Aorta (tissue), 5 donors: ENCODE measurements around the gene SSRP1. TPM values are rescaled to one million over a fixed set of nuclear protein-coding genes. Genes with fewer than 3 reads are reported as not detected.
A peak's percentile ranks its signal among the peaks of the same experiment; 100 is the strongest.
"Not testable (repeated sequence)": the region's sequence is repeated elsewhere in the genome, so short reads cannot be mapped to it uniquely, and the experiment has no call there.

Experiments used
- ATAC-seq: fragments of 200-7000 bp; cut with Tn5 transposase; one replicate; pipeline ENCODE4 v1.9.1; 2022; ENCODE audit warnings: moderate library complexity; ENCODE audit not compliant: low FRiP score
- DNase-seq, 2 donors: peaks; one replicate each; pipeline ENCODE4 v3.0.0-alpha.2; 2020
- H3K27ac ChIP-seq, 2 donors: one replicate each; pipeline ENCODE4 v1.5.1; 2013; ENCODE audit warnings: low read length in 2 of 2, mild to moderate bottlenecking in 2 of 2, moderate library complexity in 2 of 2, control low read depth in 1 of 2, inconsistent platforms in 1 of 2, low read depth in 1 of 2
- H3K27me3 ChIP-seq, 2 donors: one replicate each; pipeline ENCODE4 v1.6.1; 2013; ENCODE audit warnings: control low read depth in 1 of 2, low read length in 1 of 2, mild to moderate bottlenecking in 1 of 2, moderate library complexity in 1 of 2; ENCODE audit not compliant: insufficient read depth in 2 of 2, control insufficient read depth in 1 of 2
- H3K36me3 ChIP-seq, 2 donors: one replicate each; pipeline ENCODE4 v1.6.1; 2013; ENCODE audit warnings: control low read depth in 1 of 2, low read length in 1 of 2, mild to moderate bottlenecking in 1 of 2; ENCODE audit not compliant: insufficient read depth in 2 of 2, control insufficient read depth in 1 of 2
- H3K4me1 ChIP-seq, 2 donors: one replicate each; pipeline ENCODE4 v1.6.1; 2013; ENCODE audit warnings: low read length in 2 of 2, control low read depth in 1 of 2, mild to moderate bottlenecking in 1 of 2, moderate library complexity in 1 of 2; ENCODE audit not compliant: insufficient read depth in 2 of 2, control insufficient read depth in 1 of 2
- H3K4me3 ChIP-seq, 2 donors: one replicate each; pipeline ENCODE4 v1.5.1; 2013; ENCODE audit warnings: low read length in 2 of 2, control low read depth in 1 of 2, mild to moderate bottlenecking in 1 of 2
- H3K9me3 ChIP-seq: one replicate; pipeline ENCODE4 v1.6.1; 2013; ENCODE audit warnings: mild to moderate bottlenecking, low read length; ENCODE audit not compliant: control insufficient read depth
- WGBS, 2 donors: extraction: QIAGEN DNeasy Blood & Tissue Kit; methylation state at CpG; one replicate each; pipeline ENCODE4 v1.1.7; 2013; 5-methylcytosine and 5-hydroxymethylcytosine counted together
- intact Hi-C, 2 donors: fragments of 100-400 bp; cut with DNase I; formaldehyde crosslinking; loops; one replicate each; pipeline versions ENCODE4 v1.14.2 to v1.15.0; 2022
- polyA plus RNA-seq, 2 donors: library from polyadenylated mRNA; stranded (reverse); fragments of 200-250 nt; gene quantifications; one replicate each; pipeline ENCODE4 v1.2.3, GENCODE V29; 2013
- total RNA-seq, 2 donors: library from RNA; stranded (reverse); fragmentation: NEBNext Ultra II Directional; extraction: Animal tissue kit (Norgen Biotek cat#: 25700); gene quantifications; one replicate each; pipeline ENCODE4 v1.2.1, GENCODE V29; 2021
- donor health status: healthy with polysubstance abuse.
- donor health status: Bipolar disorder and iron deficiency.
- donor health status: DM: no; HTN: no; CAD: no.
- donor health status: DM: no; HTN: no; CAD: no.
- donor health status: DM: yes; HTN: yes; CAD: no.

The SSRP1 gene
- total and polyA plus RNA-seq, 4 donors, result 37.8 to 48.7 (median 44.0) TPM

DNA sequence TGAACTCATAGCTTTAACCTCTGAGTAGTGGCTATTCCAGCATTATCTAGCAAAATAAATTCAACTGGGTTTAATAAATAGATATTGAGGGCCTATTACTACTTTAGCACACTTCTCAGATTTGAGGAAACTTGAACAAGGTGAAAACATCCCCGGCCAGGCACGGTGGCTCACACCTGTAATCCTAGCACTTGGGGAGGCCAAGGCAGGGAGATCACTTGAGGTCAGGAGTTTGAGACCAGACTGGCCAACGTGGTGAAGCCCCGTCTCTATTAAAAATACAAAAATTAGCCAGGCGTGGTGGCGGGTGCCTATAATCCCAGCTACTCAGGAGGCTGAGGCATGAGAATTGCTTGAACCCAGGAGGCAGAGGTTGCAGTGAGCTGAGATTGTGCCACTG, 1.2 kb upstream of the SSRP1 start:
- WGBS, 2 donors, result 89 to 92% methylated on average over 6 of the region's 6 CpGs
- not testable (repeated sequence) for ATAC-seq, H3K4me1 ChIP-seq, H3K27ac ChIP-seq, H3K4me3 ChIP-seq, H3K36me3 ChIP-seq, H3K27me3 ChIP-seq, DNase-seq, H3K9me3 ChIP-seq
- intact Hi-C loops, result loop anchor here in 1 of 2 donors (5.0 kb wide), 1 partner anchor 195 kb away; the partner anchor contains the start of gene TIMM10

DNA sequence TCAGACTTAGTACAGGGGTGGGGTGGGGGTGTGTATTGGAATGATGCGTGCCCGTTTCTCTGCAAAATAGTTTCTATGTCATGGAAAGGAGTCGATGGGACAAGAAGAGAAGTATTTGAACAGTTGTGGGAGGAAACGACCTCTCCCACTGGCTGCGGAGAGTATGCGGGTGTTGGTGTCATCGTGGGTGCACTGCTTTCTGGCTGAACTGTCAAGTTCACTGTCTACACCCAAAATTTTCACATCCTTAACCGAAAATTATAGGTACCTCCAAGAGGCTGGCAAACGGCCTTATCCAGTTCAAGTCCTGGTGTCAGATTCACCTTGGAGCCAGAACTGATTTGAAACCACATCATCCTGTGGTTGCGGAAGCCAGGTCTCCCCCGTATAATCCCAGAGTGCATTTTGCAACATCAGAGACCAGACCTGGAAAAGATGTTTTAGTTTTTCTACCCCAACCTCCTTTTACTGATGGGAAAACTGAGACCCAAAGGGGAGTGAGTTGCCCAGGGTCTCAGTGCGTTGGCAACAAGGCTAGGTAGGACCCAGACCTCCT, 497 bp upstream of the SSRP1 start:
- DNase-seq (no peak), ATAC-seq (no peak)
- H3K9me3 ChIP-seq, result no peaks in the 10 kb centered on the region
- intact Hi-C loops, result loop anchor here in 1 of 2 donors (5.0 kb wide), 1 partner anchor 196 kb away; the partner anchor contains the start of gene TIMM10
- H3K4me3 ChIP-seq, result peak overlapping the region; percentile 21 to 98
- peaks cover 0 to 8% of the 10 kb centered on the region in 2 donors for H3K36me3 ChIP-seq
- peaks cover 0 to 2% of the 10 kb centered on the region in 2 donors for H3K4me1 ChIP-seq
- peak overlapping the region in 1 of 2 donors; percentile 62 for H3K27ac ChIP-seq
- H3K27me3 ChIP-seq, result no peaks in the 10 kb centered on the region
- WGBS, 2 donors, result 29 to 31% methylated on average over 12 of the region's 12 CpGs

DNA sequence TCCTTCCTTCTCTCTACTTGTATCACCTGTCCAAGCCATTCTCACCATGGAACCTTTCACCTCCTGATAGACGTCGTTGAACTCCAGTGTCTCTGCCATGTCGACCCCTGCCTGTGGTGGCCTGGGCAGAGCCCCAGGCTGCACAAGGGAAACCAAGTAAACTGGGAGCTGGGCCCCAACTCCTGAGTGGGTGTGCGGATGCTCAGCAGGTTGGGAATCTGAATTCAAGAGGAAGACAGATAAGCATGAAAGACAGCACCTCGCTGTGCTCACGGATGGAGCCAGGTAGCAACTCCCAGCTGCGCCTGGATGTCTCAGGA, 709 bp downstream of the SSRP1 start:
- ATAC-seq (no peak), DNase-seq (no peak)
- Histone ChIP-seq H3K27ac (peak overlapping the region in 1 of 2 donors; percentile 60), H3K4me1 (peaks cover 0 to 2% of the 10 kb centered on the region in 2 donors), H3K36me3 (peaks cover 0 to 13% of the 10 kb centered on the region in 2 donors), H3K4me3 (peak overlapping the region; percentile 60 to 98), H3K27me3 (no peaks in the 10 kb centered on the region), H3K9me3 (no peaks in the 10 kb centered on the region)
- intact Hi-C loops, result loop anchor here in 1 of 2 donors (5.0 kb wide), 1 partner anchor 197 kb away; the partner anchor contains the start of gene TIMM10
- 4 to 6% methylated on average over 7 of the region's 7 CpGs for WGBS, 2 donors

DNA sequence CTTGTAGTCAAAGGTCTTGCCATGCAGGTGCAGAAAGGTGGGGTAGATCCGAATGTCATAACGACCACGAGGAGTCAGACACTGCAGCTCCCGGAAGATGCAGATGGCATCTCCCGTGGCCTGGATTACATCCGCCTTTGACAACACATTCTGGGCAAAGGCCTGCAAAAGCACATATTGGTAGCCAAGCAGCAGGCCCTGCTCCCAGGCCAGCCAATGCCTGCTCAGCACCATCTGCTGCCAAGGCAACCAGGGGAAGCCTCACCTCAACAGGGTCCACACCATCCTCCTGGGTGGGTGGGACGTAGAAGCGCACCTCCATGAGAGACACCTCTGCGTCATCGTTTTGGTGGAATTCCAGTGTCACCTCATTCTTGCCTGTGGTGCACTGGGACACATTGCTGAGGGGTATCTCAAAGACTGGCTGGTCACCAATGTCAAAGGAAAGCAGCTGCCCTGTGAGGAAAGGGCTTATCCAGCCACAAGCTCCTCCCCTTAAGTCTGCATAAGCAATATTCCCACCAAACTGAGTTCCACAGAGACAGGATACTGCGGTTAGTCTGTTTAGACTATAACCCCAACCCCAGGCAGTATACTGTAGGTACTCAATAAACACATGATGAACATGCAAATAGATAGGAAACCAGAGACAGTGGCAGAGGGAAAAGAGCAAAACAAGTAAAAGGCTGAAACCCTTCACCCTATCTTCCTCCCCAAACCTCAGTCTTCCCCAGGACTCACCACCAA, 2.8 kb downstream of the SSRP1 start:
- WGBS, 2 donors, result 88 to 92% methylated on average over 11 of the region's 11 CpGs
- no peak overlapping the region for H3K27ac ChIP-seq
- ATAC-seq, result no peak
- H3K27me3 ChIP-seq, result no peaks in the 10 kb centered on the region
- peaks cover 0 to 2% of the 10 kb centered on the region in 2 donors for H3K4me1 ChIP-seq
- no peak overlapping the region for H3K4me3 ChIP-seq
- DNase-seq, result no peak
- H3K36me3 ChIP-seq, result peaks cover 0 to 14% of the 10 kb centered on the region in 2 donors
- H3K9me3 ChIP-seq, result no peaks in the 10 kb centered on the region
- intact Hi-C loops, result loop anchor here in 1 of 2 donors (5.0 kb wide), 1 partner anchor 94 kb away; the partner anchor contains the start of gene SLC43A3

DNA sequence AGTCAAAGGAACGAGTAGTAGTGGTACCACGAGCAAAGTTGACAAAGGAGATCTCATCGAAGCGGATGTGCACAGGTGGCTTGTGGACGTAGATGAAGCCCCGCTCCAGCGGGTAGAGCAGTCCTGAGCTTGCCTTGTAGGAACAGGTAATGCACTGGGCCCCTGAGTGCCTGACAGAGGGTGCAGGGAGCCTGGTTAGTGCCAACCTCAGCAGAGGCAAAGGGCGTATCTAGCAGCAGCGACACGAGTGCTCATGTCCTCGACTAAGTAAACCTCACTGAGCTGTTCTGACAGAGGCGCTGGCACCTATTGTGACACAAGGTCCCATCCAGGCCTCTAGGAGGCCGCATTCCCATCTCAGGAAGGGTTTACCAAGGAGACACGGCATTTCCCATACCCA, 4.0 kb downstream of the SSRP1 start:
- no peak overlapping the region for H3K4me3 ChIP-seq
- H3K4me1 ChIP-seq, result peaks cover 0 to 2% of the 10 kb centered on the region in 2 donors
- 93 to 95% methylated on average over 14 of the region's 14 CpGs for WGBS, 2 donors
- peaks cover 0 to 14% of the 10 kb centered on the region in 2 donors for H3K36me3 ChIP-seq
- intact Hi-C loops, result loop anchor here in 1 of 2 donors (5.0 kb wide), 1 partner anchor 96 kb away; the partner anchor contains the start of gene SLC43A3
- H3K27me3 ChIP-seq, result no peaks in the 10 kb centered on the region
- H3K9me3 ChIP-seq, result no peaks in the 10 kb centered on the region
- ATAC-seq, result no peak
- H3K27ac ChIP-seq, result no peak overlapping the region
- no peak for DNase-seq

DNA sequence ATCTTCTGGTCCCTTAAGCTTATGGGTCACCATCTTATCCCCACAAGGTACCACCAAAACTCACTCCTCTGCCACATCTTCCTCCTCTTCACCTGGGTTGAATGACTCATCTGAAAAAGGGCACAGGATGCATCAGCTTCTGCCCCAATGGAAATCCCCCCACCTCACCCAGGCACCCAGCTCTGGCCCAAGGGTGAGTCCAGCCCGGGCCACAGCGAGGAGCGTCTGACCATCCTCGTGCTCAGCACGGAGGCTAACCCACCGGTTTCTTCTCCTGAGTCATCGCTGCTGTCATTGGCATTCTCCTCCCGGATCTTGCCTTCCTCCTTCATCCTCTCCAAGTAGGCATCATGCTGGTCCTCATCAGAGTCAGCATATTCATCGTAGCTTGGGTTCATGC, 5.7 kb downstream of the SSRP1 start:
- H3K4me3 ChIP-seq, result no peak overlapping the region
- no peaks in the 10 kb centered on the region for H3K4me1 ChIP-seq
- H3K9me3 ChIP-seq, result no peaks in the 10 kb centered on the region
- WGBS, 2 donors, result 94% methylated on average over 9 of the region's 9 CpGs
- no peaks in the 10 kb centered on the region for H3K27me3 ChIP-seq
- ATAC-seq, result no peak
- intact Hi-C loops, result loop anchor here in 1 of 2 donors (5.0 kb wide), 1 partner anchor 97 kb away; the partner anchor contains the start of gene SLC43A3
- H3K27ac ChIP-seq, result no peak overlapping the region
- DNase-seq, result no peak
- H3K36me3 ChIP-seq, result peaks cover 0 to 14% of the 10 kb centered on the region in 2 donors

DNA sequence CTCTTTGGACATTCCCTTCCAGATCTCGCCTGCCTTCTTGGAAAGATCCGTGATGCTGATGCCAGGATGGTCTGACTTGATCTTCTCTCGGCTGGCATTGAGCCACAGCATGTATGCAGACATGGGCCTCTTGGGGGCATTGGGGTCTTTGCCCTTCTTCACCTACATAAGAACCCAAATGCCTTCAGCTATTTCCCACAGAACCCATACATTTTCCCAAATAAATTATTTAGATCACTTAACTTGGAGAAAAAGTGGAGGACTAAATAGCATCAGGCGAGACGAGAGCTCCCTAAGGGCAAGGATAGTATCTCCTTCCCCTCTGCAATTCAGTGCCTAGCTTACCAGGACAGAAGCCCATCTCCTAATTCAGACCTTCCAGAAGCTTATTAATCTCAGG, 8.0 kb downstream of the SSRP1 start:
- Histone ChIP-seq H3K9me3 (no peaks in the 10 kb centered on the region), H3K4me3 (no peak overlapping the region), H3K4me1 (no peaks in the 10 kb centered on the region), H3K36me3 (peaks cover 0 to 13% of the 10 kb centered on the region in 2 donors), H3K27me3 (no peaks in the 10 kb centered on the region), H3K27ac (no peak overlapping the region)
- WGBS, 2 donors, result 94 to 98% methylated on average over 5 of the region's 5 CpGs
- ATAC-seq, result no peak
- intact Hi-C loops, result loop anchor here (10.0 kb wide), 2 partner anchors 327 to 337 kb away; partner anchors contain the start of genes CLP1 (in 1 of the 2) and ZDHHC5 (in 1 of the 2)
- no peak for DNase-seq

DNA sequence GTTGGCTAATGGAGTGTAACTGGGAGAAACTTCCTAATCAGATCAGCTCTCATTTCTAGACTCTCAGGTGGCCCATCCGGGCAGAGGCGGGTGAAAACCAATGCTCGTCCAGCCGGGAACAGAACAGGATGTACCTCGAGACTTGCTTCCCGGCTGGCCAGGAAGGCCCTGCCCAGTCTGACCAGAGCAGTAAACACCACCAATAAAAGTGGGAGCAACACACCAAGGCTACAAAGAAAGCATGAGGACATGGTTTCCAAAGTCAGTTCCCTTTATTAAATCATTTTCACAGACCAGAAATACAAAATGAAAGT, 10.0 kb downstream of the SSRP1 start:
- peaks cover 0 to 6% of the 10 kb centered on the region in 2 donors for H3K36me3 ChIP-seq
- no peaks in the 10 kb centered on the region for H3K4me1 ChIP-seq
- H3K4me3 ChIP-seq, result no peak overlapping the region
- intact Hi-C loops, result loop anchor here (10.0 kb wide), 2 partner anchors 329 to 339 kb away; partner anchors contain the start of genes CLP1 (in 1 of the 2) and ZDHHC5 (in 1 of the 2)
- H3K27ac ChIP-seq, result peak overlapping the region; percentile 87 to 97
- no peaks in the 10 kb centered on the region for H3K9me3 ChIP-seq
- peak in 1 of 2 donors; percentile 64 for DNase-seq
- peak; percentile 27 for ATAC-seq
- H3K27me3 ChIP-seq, result no peaks in the 10 kb centered on the region
- WGBS, 2 donors, result 8 to 15% methylated on average over 6 of the region's 6 CpGs
